Ureter (tissue), 1 donor: ENCODE results near the gene RNF41. TPM values are rescaled to one million over a fixed set of nuclear protein-coding genes. Genes with fewer than 3 reads are reported as not detected.

ENCODE experiments used
- DNase-seq: peaks from one replicate; pipeline ENCODE4 v3.0.0-alpha.2; 2020; ENCODE audit warnings: low spot score
- total RNA-seq: library from RNA; stranded (reverse); gene quantifications from one replicate; pipeline ENCODE4 v1.2.4, GENCODE V29; 2023
- donor health status: DM: yes; HTN: yes; CAD: no.

The RNF41 gene
- total RNA-seq, 1 donor from 2014 or later, result 48.8 TPM

DNA sequence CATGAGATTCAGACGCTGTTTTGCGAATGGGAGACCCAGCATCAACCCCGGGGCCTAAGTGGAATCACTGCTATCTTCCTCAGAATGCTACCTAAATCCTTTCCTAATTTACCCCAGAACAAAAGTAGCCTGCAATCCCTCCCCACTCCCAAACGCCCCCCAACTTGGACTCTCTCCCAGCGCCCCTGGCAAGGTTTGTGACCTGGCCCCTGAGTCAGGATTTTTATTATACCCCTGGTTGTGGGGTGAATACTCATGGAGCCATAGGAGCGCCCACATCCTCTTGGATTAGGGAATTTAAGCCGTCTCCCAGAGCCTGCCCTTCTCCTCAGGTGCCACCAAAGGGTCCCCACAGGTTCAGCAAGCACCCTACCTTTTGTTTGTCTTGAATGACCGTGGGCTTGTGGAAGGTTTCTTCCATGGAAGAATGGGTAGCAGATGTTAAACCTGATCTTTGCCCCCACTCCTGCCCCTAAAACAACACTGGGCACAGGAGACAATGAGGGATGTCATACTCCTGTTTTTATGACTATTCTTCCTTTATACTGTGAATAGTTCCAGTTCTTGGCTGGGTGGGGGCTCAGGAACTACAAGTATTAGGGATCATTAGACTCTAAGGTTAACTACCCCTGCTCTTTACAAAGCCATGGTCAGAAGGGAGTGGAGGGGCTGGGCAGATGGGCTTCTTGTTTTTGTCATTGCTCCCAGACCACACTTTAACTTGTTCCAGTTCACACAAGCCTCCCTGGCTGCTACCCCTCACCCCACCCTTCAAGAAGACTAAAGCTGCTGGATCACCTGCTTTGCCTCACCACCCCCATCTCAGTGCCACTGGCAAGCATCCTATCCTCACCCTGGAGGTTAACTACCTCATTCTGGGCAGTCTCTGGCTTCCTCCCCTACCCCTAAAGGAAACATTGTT lies 68.7 kb downstream of the RNF41 start:
- DNase-seq, result no peak

Other genes with a start within 250 kb of the RNF41 start
- 139 TPM for gene RAB5B, start 247.8 kb downstream of the RNF41 start, total RNA-seq
- gene SUOX, start 224.6 kb downstream of the RNF41 start, total RNA-seq, result 58.5 TPM
- gene IKZF4, start 200.9 kb downstream of the RNF41 start, total RNA-seq, result 14.6 TPM
- gene RPS26, start 180.0 kb downstream of the RNF41 start, total RNA-seq, result 57.0 TPM
- 129 TPM for gene ERBB3, start 141.8 kb downstream of the RNF41 start, total RNA-seq
- gene PA2G4, start 117.4 kb downstream of the RNF41 start, total RNA-seq, result 139 TPM
- gene RPL41, start 105.3 kb downstream of the RNF41 start, total RNA-seq, result 5,339 TPM
- gene ZC3H10, start 103.7 kb downstream of the RNF41 start, total RNA-seq, result 9.8 TPM
- 131 TPM for gene ESYT1, start 93.7 kb downstream of the RNF41 start, total RNA-seq
- gene MYL6B, start 69.3 kb downstream of the RNF41 start, total RNA-seq, result 37.8 TPM
- 1,884 TPM for gene MYL6, start 63.6 kb downstream of the RNF41 start, total RNA-seq
- gene SMARCC2, start 32.4 kb downstream of the RNF41 start, total RNA-seq, result 142 TPM
- gene NABP2, start 2.4 kb upstream of the RNF41 start, total RNA-seq, result 27.9 TPM
- 0.57 TPM for gene SLC39A5, start 8.1 kb upstream of the RNF41 start, total RNA-seq
- gene ANKRD52, start 36.5 kb upstream of the RNF41 start, total RNA-seq, result 43.9 TPM
- gene COQ10A, start 45.0 kb upstream of the RNF41 start, total RNA-seq, result 7.6 TPM
- gene CS, start 78.4 kb upstream of the RNF41 start, total RNA-seq, result 196 TPM
- gene CNPY2, start 94.1 kb upstream of the RNF41 start, total RNA-seq, result 122 TPM
- gene PAN2, start 112.1 kb upstream of the RNF41 start, total RNA-seq, result 103 TPM
- gene IL23A, start 117.0 kb upstream of the RNF41 start, total RNA-seq, result 0.49 TPM
- 158 TPM for gene STAT2, start 138.2 kb upstream of the RNF41 start, total RNA-seq
- gene APOF, start 140.9 kb upstream of the RNF41 start, total RNA-seq, result not detected
- 11.0 TPM for gene TIMELESS, start 227.5 kb upstream of the RNF41 start, total RNA-seq
- gene MIP, start 232.7 kb upstream of the RNF41 start, total RNA-seq, result not detected
- gene SPRYD4, start 246.7 kb upstream of the RNF41 start, total RNA-seq, result 6.8 TPM